IMR-90 (cell line): ENCODE data around the gene BMP7. TPM values are rescaled to one million over a fixed set of nuclear protein-coding genes. Genes with fewer than 3 reads are reported as not detected.
"Not testable (repeated sequence)": the region's sequence is repeated elsewhere in the genome, so short reads cannot be mapped to it uniquely, and the experiment has no call there.

Experiments
- ATAC-seq: fragments of 200-7000 bp; cut with Tn5 transposase; 2 replicates; pipeline ENCODE4 v1.9.1; 2020; ENCODE audit warnings: low read depth, mild to moderate bottlenecking, moderate library complexity
- BruUV-seq: library from RNA; stranded (reverse); fragments of 400-500 nt; replicated peaks from 2 replicates; lab custom pipeline; 2021; lab: Mats Ljungman, UMichigan
- CTCF ChIA-PET: fragments of 300-600 bp; formaldehyde crosslinking; extraction: SDS; loops from one replicate; lab custom pipeline; 2021; ENCODE audit warnings: antibody characterized with exemption; lab: Yijun Ruan, JAX
- POLR2A ChIA-PET: fragments of 300-600 bp; sonication (Branson Sonifier 250); formaldehyde crosslinking; loops from one replicate; lab custom pipeline; 2022; ENCODE audit warnings: antibody characterized with exemption; ENCODE audit not compliant: unreplicated experiment; lab: Charles Lee
- DNase-seq: peaks from one replicate; pipeline ENCODE4 v3.0.0; 2013
- H2AFZ ChIP-seq: replicated peaks from 2 replicates; pipeline ENCODE3; 2013; ENCODE audit warnings: low read length, mild to moderate bottlenecking; ENCODE audit not compliant: poor library complexity
- H2AK5ac ChIP-seq: 2 replicates; pipeline ENCODE4 v1.6.1; 2013; ENCODE audit warnings: low read depth, low read length, inconsistent platforms
- H2AK9ac ChIP-seq: replicated peaks from 2 replicates; pipeline ENCODE3; 2013; ENCODE audit warnings: mild to moderate bottlenecking, low read depth, low read length, moderate library complexity; ENCODE audit not compliant: poor library complexity
- H2BK120ac ChIP-seq: 2 replicates; pipeline ENCODE4 v1.6.1; 2013; ENCODE audit warnings: low read depth, low read length, inconsistent platforms
- H2BK15ac ChIP-seq: 3 replicates; pipeline ENCODE4 v1.6.1; 2013; ENCODE audit warnings: low read depth, low read length, inconsistent platforms
- H2BK20ac ChIP-seq: 2 replicates; pipeline ENCODE4 v1.6.1; 2013; ENCODE audit warnings: low read depth, mild to moderate bottlenecking, inconsistent platforms, low read length, moderate library complexity
- H2BK5ac ChIP-seq: 2 replicates; pipeline ENCODE4 v1.6.1; 2013; ENCODE audit warnings: mild to moderate bottlenecking, low read depth, low read length, inconsistent platforms; ENCODE audit not compliant: poor library complexity, severe bottlenecking
- H3K14ac ChIP-seq: replicated peaks from 2 replicates; pipeline ENCODE4 v1.6.1; 2013; ENCODE audit warnings: low read depth, low read length, inconsistent platforms
- H3K18ac ChIP-seq: 2 replicates; pipeline ENCODE4 v1.6.1; 2013; ENCODE audit warnings: low read depth, low read length, control low read depth
- H3K23ac ChIP-seq: 2 replicates; pipeline ENCODE4 v1.6.1; 2013; ENCODE audit warnings: low read depth, low read length, inconsistent platforms
- H3K27ac ChIP-seq: 2 replicates; pipeline ENCODE4 v1.5.1; 2013; ENCODE audit warnings: mild to moderate bottlenecking, control low read depth, low read length; ENCODE audit not compliant: insufficient read depth
- H3K27me3 ChIP-seq: 2 replicates; pipeline ENCODE4 v1.6.1; 2013; ENCODE audit warnings: low read length; ENCODE audit not compliant: control insufficient read depth, insufficient read depth
- H3K36me3 ChIP-seq: 2 replicates; pipeline ENCODE4 v1.6.1; 2013; ENCODE audit warnings: low read length, mixed read lengths; ENCODE audit not compliant: control insufficient read depth, insufficient read depth
- H3K4ac ChIP-seq: 2 replicates; pipeline ENCODE4 v1.6.1; 2013; ENCODE audit warnings: low read depth, low read length, inconsistent platforms
- H3K4me1 ChIP-seq: 2 replicates; pipeline ENCODE4 v1.6.1; 2013; ENCODE audit warnings: low read length, mixed read lengths; ENCODE audit not compliant: control insufficient read depth, insufficient read depth
- H3K4me2 ChIP-seq: 2 replicates; pipeline ENCODE4 v1.6.1; 2013; ENCODE audit warnings: low read depth, mild to moderate bottlenecking, control low read depth, low read length, moderate library complexity
- H3K4me3 ChIP-seq: 2 replicates; pipeline ENCODE4 v1.5.1; 2013; ENCODE audit warnings: low read depth, mild to moderate bottlenecking, control low read depth, low read length, moderate library complexity; ENCODE audit not compliant: insufficient read depth
- H3K56ac ChIP-seq: 2 replicates; pipeline ENCODE4 v1.6.1; 2013; ENCODE audit warnings: low read length, inconsistent platforms; ENCODE audit not compliant: insufficient read depth; ENCODE audit errors: extremely low read depth
- H3K79me1 ChIP-seq, 2 experiments: 2 replicates each; pipeline ENCODE4 v1.6.1; 2013; ENCODE audit warnings: low read length in 2 of 2, inconsistent platforms in 1 of 2, low read depth in 1 of 2
- H3K9ac ChIP-seq: 2 replicates; pipeline ENCODE4 v1.6.1; 2013; ENCODE audit warnings: low read depth, low read length, control low read depth
- H3K9me1 ChIP-seq: 2 replicates; pipeline ENCODE4 v1.6.1; 2013; ENCODE audit warnings: low read length, inconsistent platforms; ENCODE audit not compliant: insufficient read depth
- H3K9me3 ChIP-seq: 2 replicates; pipeline ENCODE4 v1.6.1; 2013; ENCODE audit warnings: low read length; ENCODE audit not compliant: control insufficient read depth, insufficient read depth
- H4K20me1 ChIP-seq: 2 replicates; pipeline ENCODE4 v1.6.1; 2013; ENCODE audit warnings: low read length, inconsistent platforms; ENCODE audit not compliant: insufficient read depth
- H4K5ac ChIP-seq: 2 replicates; pipeline ENCODE4 v1.6.1; 2013; ENCODE audit warnings: mild to moderate bottlenecking, low read depth, low read length, control low read depth
- H4K8ac ChIP-seq, 2 experiments: 2 replicates each; pipeline ENCODE4 v1.6.1; 2013; ENCODE audit warnings: low read depth in 2 of 2, low read length in 2 of 2, control low read depth in 1 of 2, inconsistent platforms in 1 of 2
- H4K91ac ChIP-seq: 2 replicates; pipeline ENCODE4 v1.6.1; 2013; ENCODE audit warnings: low read depth, low read length, inconsistent platforms; ENCODE audit not compliant: insufficient read depth
- WGBS, 2 experiments: methylation state at CpG; one replicate each; pipeline versions ENCODE4 v1.1.5 to v1.1.7; 2013; ENCODE audit warnings: missing lambda C conversion rate in 2 of 2; ENCODE audit not compliant: insufficient read length in 1 of 2; ENCODE audit errors: extremely low coverage in 2 of 2; 5-methylcytosine and 5-hydroxymethylcytosine counted together
- dilution Hi-C: fragments of 300-500 bp; cut with HindIII; formaldehyde crosslinking; loops from one replicate; pipeline ENCODE4 v1.14.3; 2018; ENCODE audit warnings: low sequenced_read_pairs; ENCODE audit not compliant: unreplicated experiment
- in situ Hi-C: fragments of 300-500 bp; cut with MboI; formaldehyde crosslinking; loops from 3 replicates; pipeline ENCODE4 v1.14.3; 2019; ENCODE audit warnings: low sequenced_read_pairs, inconsistent platforms, mixed read lengths
- intact Hi-C: fragments of 100-400 bp; cut with micrococcal nuclease; formaldehyde crosslinking; loops from 2 replicates; pipeline ENCODE4 v1.10.0; 2022
- polyA plus RNA-seq, 3 experiments: library from polyadenylated mRNA; depleted of rRNA; stranded (reverse); fragments of >200 nt; gene quantifications; 2 replicates each; pipeline ENCODE4 v1.2.3, GENCODE V29; 2012; ENCODE audit warnings: low replicate concordance in 1 of 3
- total RNA-seq: library from RNA; depleted of rRNA; stranded (reverse); fragments of >200 nt; gene quantifications from 2 replicates; pipeline ENCODE4 v1.2.3, GENCODE V29; 2012

Gene BMP7
- total and polyA plus RNA-seq, 2 of the 4 experiments (the other 2 are of a cell fraction), result not detected

DNA sequence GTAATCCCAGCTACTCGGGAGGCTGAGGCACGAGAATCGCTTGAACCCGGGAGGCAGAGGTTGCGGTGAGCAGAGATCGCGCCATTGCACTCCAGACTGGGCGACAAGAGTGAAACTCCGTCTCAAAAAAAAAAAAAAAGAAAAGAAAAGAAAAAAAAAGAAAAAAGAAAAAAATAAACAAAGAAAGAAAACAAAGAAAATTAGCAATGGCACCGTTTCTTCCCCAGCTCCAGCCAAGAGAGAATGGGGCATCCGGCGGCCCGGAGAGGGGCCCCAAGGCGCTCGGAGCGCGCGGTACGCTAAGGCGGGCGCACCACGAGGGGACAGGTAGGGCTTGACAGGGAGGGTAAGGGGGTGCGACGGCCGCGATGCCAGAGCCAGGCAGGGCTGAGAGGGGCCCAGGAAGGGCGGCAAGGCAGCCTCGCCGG is 1.5 kb downstream of the BMP7 start:
- in situ Hi-C loops, intact Hi-C loops, H3K14ac ChIP-seq, H3K18ac ChIP-seq, H3K23ac ChIP-seq, POLR2A ChIA-PET, H2BK15ac ChIP-seq, H2AK5ac ChIP-seq, H3K79me1 ChIP-seq, H2AK9ac ChIP-seq, H3K9me3 ChIP-seq, H3K9ac ChIP-seq, H2AFZ ChIP-seq, H3K4me1 ChIP-seq, H3K36me3 ChIP-seq, H3K56ac ChIP-seq, H4K8ac ChIP-seq, H2BK20ac ChIP-seq, H3K4me2 ChIP-seq, H3K9me1 ChIP-seq, BruUV-seq, H4K5ac ChIP-seq, H2BK5ac ChIP-seq, DNase-seq, H2BK120ac ChIP-seq, H4K20me1 ChIP-seq, H3K4me3 ChIP-seq, H3K4ac ChIP-seq, ATAC-seq, H3K27ac ChIP-seq, H4K91ac ChIP-seq, dilution Hi-C loops, CTCF ChIA-PET: not testable (repeated sequence)
- H3K27me3 ChIP-seq, result peaks cover 70% of the 10 kb centered on the region
- WGBS, 2 experiments, result 10% methylated on average over 2 of the region's 29 CpGs; no CpG with 5 or more reads in 1 of the 2 experiments
